ENCODE data around the gene RNF217.
"Not testable (repeated sequence)": the region's sequence is repeated elsewhere in the genome, so short reads cannot be mapped to it uniquely, and the experiment has no call there.

RNF217 gene

GRCh38 chr6:125123051-125123450 lies 160.8 kb downstream of the RNF217 start:
- DNase-seq (ENCODE audit: low read depth in 1 of 2, low spot score in 1 of 2) = no peak

GRCh38 chr6:125123468-125124048 lies 161.3 kb downstream of the RNF217 start:
- DNase-seq (ENCODE audit: low read depth in 1 of 2, low spot score in 1 of 2) = no peak

GRCh38 chr6:125124049-125124669 lies 161.9 kb downstream of the RNF217 start:
- DNase-seq (ENCODE audit: low read depth in 1 of 2, low spot score in 1 of 2) = no peak

- DNase-seq (ENCODE audit: low read depth in 1 of 2, low spot score in 1 of 2) = not testable (repeated sequence)
Observed at GRCh38 chr6:125125856-125126255, 163.6 kb downstream of the RNF217 start.

GRCh38 chr6:125129354-125129753 lies 167.1 kb downstream of the RNF217 start:
- DNase-seq (ENCODE audit: low read depth in 1 of 2, low spot score in 1 of 2) = no peak

GRCh38 chr6:125132058-125132457 lies 169.8 kb downstream of the RNF217 start:
- DNase-seq (ENCODE audit: low read depth in 1 of 2, low spot score in 1 of 2) = no peak

- no peak for DNase-seq (ENCODE audit: low read depth in 1 of 2, low spot score in 1 of 2)
Observed at GRCh38 chr6:125136378-125136777, 174.1 kb downstream of the RNF217 start.

- no peak for DNase-seq (ENCODE audit: low read depth in 1 of 2, low spot score in 1 of 2)
Observed at GRCh38 chr6:125138083-125138482, 175.8 kb downstream of the RNF217 start.

- DNase-seq (ENCODE audit: low read depth in 1 of 2, low spot score in 1 of 2) = no peak
Observed at GRCh38 chr6:125140808-125141207, 178.6 kb downstream of the RNF217 start.

Data from activated T-helper 1 cell treated with anti-CD3 and anti-CD28 coated beads, Interleukin-2, amount 50 U/mL, for 16 hours (primary cell).